NCI-H1105 (cell line): Measurements from ENCODE around the gene SNAI3.
A peak's percentile ranks its signal among the peaks of the same experiment; 100 is the strongest.
"Not testable (repeated sequence)": the region's sequence is repeated elsewhere in the genome, so short reads cannot be mapped to it uniquely, and the experiment has no call there.

ENCODE experiments used
- DNase-seq: peaks from one replicate; lab custom pipeline; 2025; lab: John Stamatoyannopoulos, UW

SNAI3 gene

GRCh38 chr16:88669493-88669892 lies 16.8 kb downstream of the SNAI3 start:
- DNase-seq: not testable (repeated sequence)

- DNase-seq: no peak
Measured at GRCh38 chr16:88667461-88667860, 18.8 kb downstream of the SNAI3 start.

- no peak for DNase-seq
Measured at GRCh38 chr16:88665570-88665969, 20.7 kb downstream of the SNAI3 start.

- DNase-seq: no peak
Measured at GRCh38 chr16:88665148-88665547, 21.2 kb downstream of the SNAI3 start.

- peak; percentile 80 for DNase-seq
Measured at GRCh38 chr16:88662843-88663606, 23.3 kb downstream of the SNAI3 start, which contains the start of gene MVD. Gene MVD (minus strand): TSS chr16:88663091. CDS start chr16:88663080, 11 bp downstream.

- no peak for DNase-seq
Measured at GRCh38 chr16:88662222-88662842, 24.0 kb downstream of the SNAI3 start.

GRCh38 chr16:88661468-88661867 lies 24.8 kb downstream of the SNAI3 start:
- DNase-seq: no peak

- DNase-seq: no peak
Measured at GRCh38 chr16:88659160-88659559, 27.1 kb downstream of the SNAI3 start.

GRCh38 chr16:88658714-88659113 lies 27.6 kb downstream of the SNAI3 start:
- no peak for DNase-seq

GRCh38 chr16:88657371-88657770 lies 28.9 kb downstream of the SNAI3 start:
- DNase-seq: no peak

GRCh38 chr16:88656291-88656980 lies 29.9 kb downstream of the SNAI3 start:
- DNase-seq: no peak

- DNase-seq: no peak
Measured at GRCh38 chr16:88655733-88656281, 30.5 kb downstream of the SNAI3 start.

- no peak for DNase-seq
Measured at GRCh38 chr16:88655053-88655732, 31.1 kb downstream of the SNAI3 start.

- DNase-seq: no peak
Measured at GRCh38 chr16:88654363-88655052, 31.8 kb downstream of the SNAI3 start.

GRCh38 chr16:88653596-88654362 lies 32.5 kb downstream of the SNAI3 start:
- DNase-seq: no peak

GRCh38 chr16:88653101-88653500 lies 33.2 kb downstream of the SNAI3 start:
- DNase-seq: no peak

GRCh38 chr16:88652762-88653063 lies 33.6 kb downstream of the SNAI3 start:
- DNase-seq: no peak

GRCh38 chr16:88651989-88652761 lies 34.1 kb downstream of the SNAI3 start:
- no peak for DNase-seq

GRCh38 chr16:88651276-88651988 lies 34.9 kb downstream of the SNAI3 start:
- no peak for DNase-seq
